GM21619 (cell line): ENCODE results near the gene ADGRB2.
"Not testable (repeated sequence)": the region's sequence is repeated elsewhere in the genome, so short reads cannot be mapped to it uniquely, and the experiment has no call there.

Experiments used
- ATAC-seq: cut with Tn5 transposase; IDR thresholded peaks from one replicate; pipeline ENCODE4 v1.9.1; 2021; ENCODE audit not compliant: unreplicated experiment

The ADGRB2 gene

DNA sequence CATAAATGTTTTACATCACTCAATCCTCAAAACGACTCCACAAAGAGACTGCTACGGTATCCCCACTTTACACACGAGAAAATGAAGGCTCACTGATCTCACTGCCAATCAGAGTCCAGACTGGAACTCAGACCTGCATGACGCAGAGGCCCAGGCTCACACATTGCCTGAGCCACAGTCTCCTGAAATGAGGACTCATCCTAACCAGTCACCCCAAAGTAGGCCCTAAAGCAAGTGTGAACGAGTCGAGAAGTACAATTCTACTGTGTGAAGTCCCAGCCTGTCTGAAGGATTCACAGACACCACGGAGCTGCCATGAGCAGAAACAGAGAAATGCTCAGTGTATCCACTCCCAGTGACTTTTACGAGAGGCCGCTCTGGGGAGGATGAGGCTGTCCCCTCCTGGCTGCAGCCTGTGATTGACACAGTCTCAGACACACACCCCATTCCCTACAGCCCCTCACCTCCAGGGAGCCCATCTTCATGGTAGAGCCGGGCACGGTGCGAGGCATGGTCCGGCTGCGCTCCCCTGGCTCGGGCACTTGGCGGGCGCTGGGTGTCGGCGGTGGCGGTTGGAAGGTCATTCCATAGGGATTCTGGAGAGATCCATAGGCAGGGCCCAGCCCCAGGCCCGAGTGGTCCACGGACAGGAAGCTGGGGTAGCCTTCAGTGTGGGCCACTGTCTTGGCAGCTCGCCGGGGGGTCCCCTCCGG lies 33.6 kb downstream of the ADGRB2 start:
- no peak for ATAC-seq

DNA sequence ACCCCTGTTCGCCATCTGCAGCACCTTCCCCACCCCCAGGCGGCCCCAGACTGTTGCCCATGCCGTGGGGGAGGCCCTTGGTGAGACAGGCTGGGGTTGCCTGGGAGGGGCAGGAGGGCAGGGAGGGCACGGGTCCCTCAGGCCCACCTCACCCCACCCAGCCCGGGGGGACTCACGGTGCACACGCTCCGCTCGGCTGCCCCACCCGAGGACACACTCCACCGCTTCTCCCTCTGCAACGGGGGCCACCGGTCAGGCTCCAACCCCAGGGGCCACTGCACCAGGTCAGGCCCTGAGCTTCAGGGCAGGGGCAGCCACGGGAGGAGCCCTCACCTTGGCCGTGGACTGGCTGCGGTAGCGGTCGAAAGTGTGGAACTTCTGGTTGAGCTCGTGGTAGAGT lies 36.3 kb downstream of the ADGRB2 start:
- ATAC-seq: no peak

DNA sequence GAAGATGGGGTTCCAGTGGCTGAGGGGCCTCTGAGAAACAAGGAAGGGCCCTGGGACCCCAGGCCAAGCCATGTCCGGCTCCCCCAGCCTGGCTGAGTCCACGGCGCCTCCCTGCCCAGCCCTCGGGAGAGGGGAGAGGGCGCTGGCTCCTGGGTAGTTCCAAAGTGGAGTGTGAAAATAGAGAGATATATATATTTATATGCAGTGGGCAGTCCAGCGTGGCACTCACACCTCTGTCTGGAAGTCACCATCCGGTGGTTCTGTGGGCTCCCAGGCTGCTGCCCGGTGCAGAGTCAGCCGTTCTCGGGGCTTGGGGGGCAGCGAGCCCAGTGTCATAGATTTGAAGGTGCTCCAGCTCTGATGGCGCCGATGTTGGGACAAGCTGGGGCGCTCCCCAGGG lies 36.9 kb downstream of the ADGRB2 start:
- no peak for ATAC-seq

DNA sequence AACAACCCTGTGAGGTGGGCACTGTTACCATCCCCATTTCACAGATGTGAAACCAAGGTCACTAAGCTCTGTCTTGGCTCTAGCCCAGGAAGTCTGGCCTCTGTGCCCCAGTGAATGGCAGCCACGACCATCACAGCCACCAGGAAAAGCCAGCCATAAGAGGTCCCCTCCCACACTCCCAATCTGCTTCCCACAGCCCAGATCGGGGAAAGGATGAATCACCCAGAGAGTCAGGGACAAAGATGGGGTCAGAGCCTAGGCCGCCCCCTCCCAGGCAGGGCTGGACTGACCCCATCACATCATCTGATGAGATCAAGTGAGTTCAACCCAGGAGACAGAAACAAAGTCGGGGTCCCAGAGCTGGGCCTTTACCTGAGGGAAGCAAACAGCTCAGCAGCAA lies 37.4 kb downstream of the ADGRB2 start:
- ATAC-seq: no peak

DNA sequence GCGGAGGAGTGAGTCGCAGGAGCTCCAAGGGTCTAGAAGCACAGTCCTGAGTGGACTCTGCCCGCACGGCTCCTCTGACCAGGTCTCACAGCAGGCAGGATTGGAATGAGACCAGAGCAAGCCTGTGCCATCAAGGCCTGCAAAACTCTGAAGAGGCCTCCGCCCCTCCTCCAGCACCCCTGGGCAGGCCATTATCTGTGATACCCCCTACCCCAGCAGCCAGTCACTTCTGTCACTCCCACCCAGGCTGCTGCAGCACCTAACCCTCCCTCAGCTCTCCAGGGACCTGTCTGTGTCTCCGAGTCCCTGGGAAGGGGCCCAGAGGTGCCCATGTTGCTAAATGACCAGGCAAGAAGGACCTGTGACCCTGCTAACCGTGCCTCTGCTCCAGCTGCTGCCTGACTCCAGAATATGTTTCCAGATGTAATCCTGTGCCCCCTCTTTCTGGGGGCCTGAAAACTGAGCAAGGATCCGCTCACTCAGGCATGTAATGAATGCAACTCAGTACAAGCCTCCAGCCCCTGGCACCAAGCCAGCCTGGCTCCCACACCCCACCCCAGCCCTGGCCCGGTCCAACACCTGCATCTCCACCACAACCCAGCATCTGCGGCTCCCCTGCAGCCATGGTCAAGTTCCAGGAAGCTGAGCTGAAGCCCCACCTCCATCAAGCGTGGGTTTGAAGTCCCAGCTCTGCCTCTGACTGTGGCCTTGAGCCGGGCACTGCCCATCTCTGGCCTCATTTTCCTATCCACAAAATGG lies 38.2 kb downstream of the ADGRB2 start:
- no peak for ATAC-seq

DNA sequence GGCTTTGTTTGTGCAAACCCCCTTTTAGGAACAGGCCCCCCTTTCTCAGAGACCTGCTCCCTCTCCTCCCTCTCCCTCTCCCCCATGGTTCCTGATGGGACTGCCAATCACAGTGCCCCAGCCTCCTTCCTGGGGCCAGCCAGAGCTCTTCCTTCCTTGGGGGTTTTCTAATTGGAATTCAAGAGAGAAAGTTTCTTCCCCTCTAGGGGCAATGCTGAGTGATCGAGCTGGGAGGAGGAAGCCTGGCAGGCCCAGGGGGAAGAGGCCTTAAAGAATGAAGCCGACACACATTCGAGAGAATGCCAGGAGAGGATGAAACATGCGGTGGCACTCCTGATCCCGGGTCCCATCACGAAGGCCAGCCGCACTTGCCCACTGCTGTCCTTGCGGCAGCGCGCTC lies 39.0 kb downstream of the ADGRB2 start:
- no peak for ATAC-seq

DNA sequence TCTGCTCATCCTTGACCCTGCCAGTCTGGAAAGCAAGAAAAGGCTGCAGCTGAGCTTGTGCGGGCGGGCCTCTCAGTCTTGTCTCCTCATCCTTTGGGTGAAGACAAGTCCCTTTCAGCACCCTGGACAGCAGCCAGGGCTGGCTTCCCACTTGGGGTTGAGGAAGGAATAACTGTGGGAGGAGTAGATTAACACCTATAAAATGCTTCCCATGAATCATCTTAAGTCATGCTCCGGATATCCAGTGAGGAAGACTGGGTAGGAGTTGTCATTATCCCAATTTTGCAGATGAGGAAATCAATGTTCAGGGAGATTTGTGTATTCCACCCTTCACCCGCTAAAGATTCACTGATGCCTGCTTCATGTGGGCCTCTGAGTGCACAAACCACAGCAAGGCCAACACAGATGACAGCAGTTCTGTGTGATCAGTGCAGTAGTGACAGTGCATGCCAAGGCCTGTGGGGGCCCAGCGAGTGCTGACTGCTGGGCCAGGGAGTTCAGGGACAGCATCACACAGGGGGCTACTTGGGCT lies 40.2 kb downstream of the ADGRB2 start:
- no peak for ATAC-seq

DNA sequence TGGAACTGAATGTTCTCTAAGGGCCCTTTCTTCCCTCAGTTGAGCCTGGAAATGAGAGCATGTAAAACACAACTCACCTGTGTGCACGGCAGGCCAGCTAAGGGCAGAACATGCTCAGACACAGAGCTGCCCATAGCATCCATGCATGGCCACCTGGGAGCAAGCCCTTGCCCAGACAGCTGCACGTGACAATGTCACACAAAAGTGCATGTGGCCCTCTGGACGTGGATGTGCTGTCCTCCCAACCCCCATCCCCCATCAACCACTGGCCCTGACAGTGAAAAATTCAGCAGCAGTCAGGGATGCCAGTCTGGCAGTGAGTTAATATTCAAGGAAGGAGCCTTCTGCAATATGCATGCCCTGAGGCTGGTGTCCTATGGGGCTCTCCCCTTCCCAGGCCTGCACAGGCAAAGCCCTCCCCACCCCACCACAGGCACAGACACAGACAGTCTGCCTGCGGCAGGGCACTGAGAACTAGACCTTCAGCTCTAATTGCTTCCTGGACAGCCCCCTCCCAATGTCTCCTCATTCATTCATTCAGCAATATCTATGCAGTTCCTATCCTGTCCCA lies 45.7 kb downstream of the ADGRB2 start:
- ATAC-seq: no peak

DNA sequence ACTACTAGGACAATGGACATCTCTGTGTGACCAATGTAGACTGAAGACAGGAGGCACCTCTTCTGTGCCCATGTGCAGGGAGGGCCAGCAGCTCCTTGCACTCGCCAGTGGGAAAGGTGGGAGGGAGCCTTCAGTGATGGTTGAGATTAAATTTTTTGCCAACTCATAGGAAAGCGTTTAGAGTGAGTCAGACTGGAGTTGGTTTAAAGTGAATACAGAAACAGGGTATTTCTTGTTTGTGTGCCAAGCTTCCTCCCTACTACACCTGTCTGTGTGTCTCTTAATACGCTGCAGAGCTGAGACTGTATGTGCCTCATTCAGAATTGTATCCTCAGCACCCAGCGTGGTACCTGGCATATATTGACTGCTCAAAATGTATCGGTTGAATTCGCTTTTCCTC lies 46.8 kb downstream of the ADGRB2 start:
- ATAC-seq: no peak

DNA sequence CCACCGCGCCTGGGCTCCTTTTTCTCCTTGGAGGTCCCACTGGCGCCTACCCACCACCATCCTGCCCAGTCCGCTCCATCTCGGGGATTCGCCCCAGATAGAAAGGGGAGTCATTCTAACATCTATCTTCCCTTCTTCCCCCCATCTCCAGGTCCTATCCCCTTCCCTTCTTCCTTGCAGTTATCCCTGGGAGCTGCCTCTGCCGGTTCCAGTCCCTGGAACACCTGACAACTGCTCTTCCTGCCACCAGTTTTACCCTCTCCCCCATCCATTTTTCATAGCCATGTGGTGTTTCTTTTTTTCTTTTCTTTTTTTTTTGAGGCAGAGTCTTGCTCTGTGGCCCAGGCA lies 48.3 kb downstream of the ADGRB2 start:
- no peak for ATAC-seq

DNA sequence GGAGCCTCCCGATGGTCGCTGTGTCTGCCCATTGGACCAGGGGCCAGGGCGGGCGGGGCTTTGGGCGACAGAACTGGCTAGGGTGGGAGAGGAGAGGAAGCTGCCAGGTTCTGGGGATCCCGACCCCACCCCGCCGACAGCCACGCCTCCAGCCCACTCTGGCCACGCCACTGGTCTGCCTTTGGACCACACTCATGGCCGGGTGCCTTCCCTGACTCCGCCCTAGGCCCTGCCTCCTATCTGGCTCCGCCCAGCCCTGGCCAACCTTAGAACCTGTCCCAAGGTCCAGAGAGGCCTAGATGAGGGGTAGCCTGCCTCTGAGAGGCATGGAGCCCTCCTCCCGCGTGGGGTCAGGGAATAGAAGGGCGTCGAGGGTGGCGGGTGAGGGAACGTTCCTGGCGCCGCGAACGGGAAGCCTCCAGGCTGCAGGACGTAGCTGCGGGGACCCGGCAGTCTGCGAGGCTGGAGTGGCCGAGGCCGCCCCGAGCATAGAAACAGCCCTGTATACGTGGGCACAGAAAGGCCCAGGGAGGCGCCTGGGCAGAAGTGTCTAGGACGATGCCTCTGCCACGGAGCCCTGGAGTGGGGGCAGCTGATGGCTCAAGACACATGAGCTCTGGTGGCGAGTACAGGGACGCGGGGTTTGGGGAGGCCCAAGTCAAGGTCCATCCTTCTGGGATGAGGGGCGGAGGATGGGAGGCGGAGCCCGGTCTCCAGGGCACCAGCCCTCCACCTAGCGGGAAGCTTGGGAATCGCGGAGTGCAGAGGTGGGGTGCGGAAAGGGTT lies 48.9 kb downstream of the ADGRB2 start:
- ATAC-seq: no peak

DNA sequence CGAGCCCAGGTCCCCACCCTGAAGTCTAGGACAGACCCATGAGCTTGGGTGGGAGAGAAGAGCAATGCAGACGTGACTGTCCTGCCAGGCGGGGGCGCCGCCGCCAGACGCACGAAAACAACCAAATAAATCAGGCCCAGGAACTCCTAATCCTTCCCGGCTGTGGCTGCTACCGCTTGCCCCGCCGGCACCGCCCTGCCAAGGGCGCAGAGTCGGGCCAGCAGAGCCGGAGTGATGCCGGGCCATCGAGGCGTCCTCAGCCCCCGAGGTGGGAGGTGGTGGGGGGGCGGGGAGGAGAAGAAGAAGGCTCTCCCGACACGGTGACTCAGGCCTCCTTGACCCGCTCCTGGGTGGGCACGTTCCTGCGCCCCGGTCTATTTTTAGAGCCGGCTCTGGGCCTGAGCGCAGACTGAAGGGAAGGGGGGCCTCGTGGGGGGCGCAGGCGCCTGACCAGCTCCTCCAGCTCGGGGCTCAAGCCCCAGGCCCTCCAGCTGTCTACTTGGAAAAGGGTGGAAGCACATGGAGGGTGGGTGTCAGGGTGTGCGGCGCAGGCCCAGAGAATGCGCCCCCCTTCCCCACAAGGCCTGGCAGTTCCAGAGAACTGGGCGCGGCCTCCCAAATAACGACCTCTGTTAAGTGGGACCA lies 49.6 kb downstream of the ADGRB2 start:
- ATAC-seq: no peak

DNA sequence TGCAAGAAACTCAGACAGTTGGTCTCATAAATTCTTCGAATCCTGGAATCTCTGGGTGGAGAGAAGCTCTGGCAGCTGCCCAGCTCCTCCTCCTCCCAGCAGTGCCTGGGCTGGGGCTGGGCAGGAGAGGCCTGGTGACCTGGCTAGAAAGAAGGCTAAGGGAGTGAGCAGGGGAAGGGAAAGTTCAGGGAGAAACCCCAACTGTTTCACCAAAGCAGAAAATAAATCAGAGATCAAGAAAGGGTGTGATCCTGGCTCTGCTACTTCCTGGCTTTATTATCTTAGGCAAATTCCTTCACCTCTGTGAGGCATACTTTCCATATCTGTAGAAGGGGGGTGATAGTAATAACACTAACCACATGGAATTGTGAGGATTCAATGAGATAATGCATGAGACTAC lies 51.5 kb downstream of the ADGRB2 start:
- no peak for ATAC-seq

DNA sequence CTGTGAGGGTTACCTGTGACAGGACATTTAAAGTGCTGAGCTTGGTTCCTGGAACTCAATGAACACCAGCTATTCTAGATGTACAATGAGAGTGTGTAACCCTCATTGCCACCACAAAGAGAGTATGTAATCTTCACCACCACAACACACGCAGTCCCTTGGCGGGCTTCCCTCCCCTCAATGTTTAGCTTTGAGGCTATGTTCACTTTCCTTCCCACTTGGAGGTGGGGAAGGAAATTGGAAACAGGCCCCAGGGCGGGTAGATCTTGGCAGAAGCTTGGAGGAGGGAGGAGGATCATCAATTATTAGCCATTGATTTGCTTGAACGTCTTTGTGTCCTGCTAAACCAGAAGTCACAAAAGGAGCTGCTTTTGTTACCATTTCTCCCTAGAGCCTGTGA lies 52.1 kb downstream of the ADGRB2 start:
- ATAC-seq: no peak

DNA sequence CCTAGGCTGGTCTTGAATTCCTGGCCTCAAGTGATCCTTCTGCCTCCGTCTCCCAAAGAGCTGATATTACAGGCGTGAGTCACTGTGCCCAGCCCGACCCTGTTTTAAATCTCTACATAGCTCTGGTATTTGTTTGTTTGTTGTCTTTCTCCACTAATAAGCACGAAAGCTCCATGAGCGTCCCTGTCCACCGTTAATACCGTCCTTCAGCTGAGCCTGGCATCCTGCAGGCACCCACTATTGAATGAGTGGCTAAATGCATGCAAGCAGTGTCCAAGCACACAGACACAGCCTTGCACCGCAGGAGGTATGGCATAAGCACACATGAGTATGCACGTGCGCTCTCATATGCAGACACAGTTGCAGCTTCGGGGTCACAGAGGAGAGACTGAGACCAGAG lies 55.8 kb downstream of the ADGRB2 start:
- no peak for ATAC-seq

DNA sequence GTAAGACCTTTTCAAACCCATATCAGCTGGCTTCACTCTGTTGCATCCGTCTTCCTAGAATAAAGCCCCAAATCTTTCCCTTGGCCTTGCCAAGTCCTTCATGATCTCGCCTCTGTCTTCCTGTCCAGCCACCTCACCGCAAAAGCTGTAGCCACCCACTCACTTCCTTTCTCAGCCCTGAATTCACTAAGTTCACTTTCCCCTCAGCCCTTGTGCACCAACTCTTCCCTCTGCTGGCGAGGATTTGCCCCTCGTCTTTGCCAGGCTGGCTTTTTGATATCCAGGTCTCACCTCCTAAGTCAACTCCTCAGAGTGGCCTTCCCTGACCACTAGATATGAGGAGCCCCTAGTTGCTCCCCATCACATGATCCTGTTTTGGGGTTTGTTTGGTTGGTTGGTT lies 56.4 kb downstream of the ADGRB2 start:
- no peak for ATAC-seq

DNA sequence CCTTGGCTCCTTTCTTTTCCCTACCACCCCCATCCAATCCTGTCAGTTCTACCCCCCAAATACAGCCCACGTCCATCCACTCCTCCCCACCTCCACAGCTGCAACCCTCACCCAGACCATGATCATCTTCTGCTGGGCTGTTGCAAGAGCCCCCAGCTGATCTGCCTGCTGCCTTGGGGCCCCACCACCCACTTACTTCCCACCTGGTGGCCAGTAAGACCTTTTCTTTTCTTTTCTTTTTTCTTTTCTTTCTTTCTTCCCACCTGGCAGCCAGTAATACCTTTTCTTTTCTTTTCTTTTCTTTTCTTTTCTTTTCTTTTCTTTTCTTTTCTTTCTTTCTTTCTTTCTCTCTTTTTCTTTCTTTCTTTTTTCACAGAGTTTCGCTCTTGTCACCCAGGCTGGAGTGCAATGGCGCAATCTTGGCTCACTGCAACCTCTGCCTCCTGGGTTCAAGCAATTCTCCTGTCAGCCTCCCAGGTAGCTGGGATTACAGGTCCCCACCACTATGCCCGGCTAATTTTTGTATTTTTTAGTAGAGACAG lies 57.0 kb downstream of the ADGRB2 start:
- not testable (repeated sequence) for ATAC-seq

DNA sequence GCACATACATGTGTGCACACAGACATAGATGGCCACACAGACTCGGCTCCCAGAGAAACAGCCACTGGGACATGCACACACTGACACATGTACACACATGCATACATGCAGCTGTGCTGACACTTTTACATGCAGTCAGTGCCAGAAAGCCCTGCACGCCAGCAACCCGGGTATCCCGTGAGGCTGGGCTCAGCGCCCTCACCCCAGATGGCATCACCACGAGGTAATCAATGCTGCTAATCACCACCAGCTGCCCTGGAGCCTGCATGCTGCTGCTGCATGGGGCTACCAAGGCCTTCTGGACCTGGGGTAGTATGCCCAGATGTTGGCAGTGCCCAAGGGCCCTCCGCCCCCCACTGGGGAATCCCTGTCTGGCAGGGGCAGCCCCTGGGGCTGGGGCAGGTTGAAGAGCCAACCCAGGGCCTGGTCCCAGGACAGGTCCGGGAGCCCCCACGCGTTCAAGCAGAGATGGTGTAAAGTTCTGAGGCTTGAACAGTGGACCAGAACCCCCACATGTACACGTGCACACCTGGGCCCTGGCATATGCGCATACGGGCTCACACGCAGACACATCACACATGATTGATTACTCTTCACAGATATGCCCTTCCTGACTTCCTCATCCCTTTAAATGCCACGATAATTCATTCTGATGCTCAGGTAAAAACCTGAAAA lies 57.6 kb downstream of the ADGRB2 start:
- no peak for ATAC-seq

DNA sequence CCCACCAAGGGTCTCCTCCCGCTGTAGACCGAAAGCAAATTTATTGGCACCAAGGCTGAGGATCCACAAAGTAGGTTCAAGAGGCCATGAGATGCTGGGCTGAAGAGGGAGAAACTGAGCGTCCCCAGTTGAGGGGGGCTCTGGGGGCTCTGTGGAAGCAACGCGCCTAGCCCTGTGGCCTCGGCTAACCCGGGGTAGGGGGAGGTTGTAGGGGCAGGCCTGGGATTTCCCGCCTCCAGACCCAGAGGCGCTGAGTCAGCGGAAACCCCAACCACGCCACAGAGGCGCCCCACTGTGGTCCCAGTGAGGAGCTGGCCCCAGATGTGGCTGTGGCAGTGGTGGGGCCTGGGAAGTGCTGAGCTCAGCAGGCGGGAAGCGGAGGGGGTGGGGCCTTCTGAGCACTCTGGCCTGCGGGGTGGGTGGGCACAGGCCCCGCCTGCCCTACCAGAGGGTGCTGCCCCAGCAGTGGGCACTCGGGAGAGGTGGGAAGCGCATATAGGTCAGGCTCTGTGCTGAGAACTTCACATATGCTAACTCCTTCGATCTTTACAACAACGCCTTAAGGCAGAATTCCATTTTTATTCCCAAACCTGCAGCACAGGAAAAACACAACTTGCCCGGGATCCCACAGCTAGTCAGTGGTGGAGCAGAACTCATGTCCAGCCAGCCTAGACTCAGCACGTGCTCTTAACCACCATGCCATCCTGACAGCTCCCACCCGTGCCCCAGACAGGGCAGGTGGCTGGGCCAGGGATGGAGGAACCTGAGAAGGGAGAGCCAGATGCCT lies 58.9 kb downstream of the ADGRB2 start:
- no peak for ATAC-seq
